ENCODE measurements around the gene LCORL.

- TF ChIP-seq, protein P1, sequence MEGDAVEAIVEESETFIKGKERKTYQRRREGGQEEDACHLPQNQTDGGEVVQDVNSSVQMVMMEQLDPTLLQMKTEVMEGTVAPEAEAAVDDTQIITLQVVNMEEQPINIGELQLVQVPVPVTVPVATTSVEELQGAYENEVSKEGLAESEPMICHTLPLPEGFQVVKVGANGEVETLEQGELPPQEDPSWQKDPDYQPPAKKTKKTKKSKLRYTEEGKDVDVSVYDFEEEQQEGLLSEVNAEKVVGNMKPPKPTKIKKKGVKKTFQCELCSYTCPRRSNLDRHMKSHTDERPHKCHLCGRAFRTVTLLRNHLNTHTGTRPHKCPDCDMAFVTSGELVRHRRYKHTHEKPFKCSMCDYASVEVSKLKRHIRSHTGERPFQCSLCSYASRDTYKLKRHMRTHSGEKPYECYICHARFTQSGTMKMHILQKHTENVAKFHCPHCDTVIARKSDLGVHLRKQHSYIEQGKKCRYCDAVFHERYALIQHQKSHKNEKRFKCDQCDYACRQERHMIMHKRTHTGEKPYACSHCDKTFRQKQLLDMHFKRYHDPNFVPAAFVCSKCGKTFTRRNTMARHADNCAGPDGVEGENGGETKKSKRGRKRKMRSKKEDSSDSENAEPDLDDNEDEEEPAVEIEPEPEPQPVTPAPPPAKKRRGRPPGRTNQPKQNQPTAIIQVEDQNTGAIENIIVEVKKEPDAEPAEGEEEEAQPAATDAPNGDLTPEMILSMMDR (IDR thresholded peaks at IDR 0.05; ENCODE audit: extremely low read depth in 1 of 2, insufficient read depth in 1 of 2, low read depth in 1 of 2, low read length in 2 of 2) = no peak
- TF ChIP-seq EZH2 (IDR thresholded peaks at IDR 0.05; ENCODE audit: borderline replicate concordance, low read depth, low read length, severe bottlenecking) = no peak
- TF ChIP-seq POLR2A (IDR thresholded peaks at IDR 0.05; ENCODE audit: low read depth, low read length) = no peak
- no peak for TF ChIP-seq MAX (IDR thresholded peaks at IDR 0.05; ENCODE audit: insufficient read depth, insufficient read length)
- TF ChIP-seq MYC (IDR thresholded peaks at IDR 0.05; ENCODE audit: low read depth, low read length) = no peak
These were observed 144.6 kb downstream of the LCORL start for GRCh38 chr4:17876943-17877342.

Data from endothelial cell of umbilical vein (primary cell).